HEK293 (cell line): ENCODE results near the gene HDGF.
"Not testable (repeated sequence)": the region's sequence is repeated elsewhere in the genome, so short reads cannot be mapped to it uniquely, and the experiment has no call there.

Experiments used
- REST ChIP-seq: fragments of 450-650 bp; formaldehyde crosslinking; IDR thresholded peaks from 2 replicates; pipeline ENCODE4 v1.5.1; 2016; ENCODE audit warnings: missing biosample characterization, missing genetic modification characterization
- ZNF114 ChIP-seq: fragments of 450-650 bp; formaldehyde crosslinking; IDR thresholded peaks from 2 replicates; pipeline ENCODE4 v1.5.0; 2017; ENCODE audit warnings: missing biosample characterization, missing genetic modification characterization
- ZNF24 ChIP-seq: fragments of 450-650 bp; formaldehyde crosslinking; IDR thresholded peaks from 2 replicates; pipeline ENCODE4 v1.5.1; 2016; ENCODE audit warnings: missing biosample characterization, missing genetic modification characterization
- ZNF350 ChIP-seq: fragments of 450-650 bp; formaldehyde crosslinking; IDR thresholded peaks from 2 replicates; pipeline ENCODE4 v1.5.0; 2017; ENCODE audit warnings: missing biosample characterization, mild to moderate bottlenecking, missing genetic modification characterization
- ZSCAN30 ChIP-seq: fragments of 450-650 bp; IDR thresholded peaks from 2 replicates; pipeline ENCODE4 v1.5.1; 2018; ENCODE audit warnings: missing biosample characterization, mild to moderate bottlenecking, missing genetic modification characterization, moderate library complexity
- TF ChIP-seq, protein P1 (sequence below): fragments of 450-650 bp; formaldehyde crosslinking; IDR thresholded peaks from 2 replicates; pipeline ENCODE4 v1.5.1; 2016; ENCODE audit warnings: missing biosample characterization, missing genetic modification characterization

DNA sequence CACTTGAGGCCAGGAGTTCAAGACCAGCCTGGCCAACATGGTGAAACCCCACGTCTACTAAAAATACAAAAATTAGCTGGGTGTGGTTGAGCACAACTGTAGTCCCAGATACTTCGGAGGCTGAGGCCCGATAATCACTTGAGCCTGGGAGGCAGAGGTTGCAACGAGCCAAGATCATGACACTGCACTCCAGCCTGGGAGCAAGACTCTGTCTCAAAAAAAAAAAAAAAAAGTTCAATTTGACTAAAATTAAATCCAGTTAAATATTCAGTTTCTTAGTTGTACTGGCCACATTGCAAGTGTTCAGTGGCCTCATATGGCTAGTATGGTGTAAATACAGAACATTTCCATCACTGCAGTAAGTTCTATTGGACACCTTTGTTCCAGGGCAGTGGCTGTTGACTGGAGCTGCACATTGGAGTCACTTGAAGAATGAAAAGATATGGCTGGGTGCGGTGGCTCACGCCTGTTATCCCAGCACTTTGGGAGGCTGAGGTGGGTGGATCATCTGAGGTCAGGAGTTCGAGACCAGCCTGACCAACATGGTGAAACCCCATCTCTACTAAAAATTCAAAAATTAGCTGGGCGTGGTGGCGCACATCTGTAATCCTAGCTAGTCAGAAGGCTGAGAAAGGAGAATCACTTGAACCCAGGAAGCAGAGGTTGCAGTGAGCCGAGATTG is 6.2 kb upstream of the HDGF start:
- not testable (repeated sequence) for TF ChIP-seq ZSCAN30 (tag by site-specific recombination); ZNF350; REST (tag by site-specific recombination); ZNF114 (tag by site-specific recombination); ZNF24
- TF ChIP-seq, protein P1, sequence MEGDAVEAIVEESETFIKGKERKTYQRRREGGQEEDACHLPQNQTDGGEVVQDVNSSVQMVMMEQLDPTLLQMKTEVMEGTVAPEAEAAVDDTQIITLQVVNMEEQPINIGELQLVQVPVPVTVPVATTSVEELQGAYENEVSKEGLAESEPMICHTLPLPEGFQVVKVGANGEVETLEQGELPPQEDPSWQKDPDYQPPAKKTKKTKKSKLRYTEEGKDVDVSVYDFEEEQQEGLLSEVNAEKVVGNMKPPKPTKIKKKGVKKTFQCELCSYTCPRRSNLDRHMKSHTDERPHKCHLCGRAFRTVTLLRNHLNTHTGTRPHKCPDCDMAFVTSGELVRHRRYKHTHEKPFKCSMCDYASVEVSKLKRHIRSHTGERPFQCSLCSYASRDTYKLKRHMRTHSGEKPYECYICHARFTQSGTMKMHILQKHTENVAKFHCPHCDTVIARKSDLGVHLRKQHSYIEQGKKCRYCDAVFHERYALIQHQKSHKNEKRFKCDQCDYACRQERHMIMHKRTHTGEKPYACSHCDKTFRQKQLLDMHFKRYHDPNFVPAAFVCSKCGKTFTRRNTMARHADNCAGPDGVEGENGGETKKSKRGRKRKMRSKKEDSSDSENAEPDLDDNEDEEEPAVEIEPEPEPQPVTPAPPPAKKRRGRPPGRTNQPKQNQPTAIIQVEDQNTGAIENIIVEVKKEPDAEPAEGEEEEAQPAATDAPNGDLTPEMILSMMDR (tag by site-specific recombination), result not testable (repeated sequence)
